ENCODE results near the gene MMP15.

GRCh38 chr16:57982385-57982784, 43.2 kb upstream of the MMP15 start:
- TF ChIP-seq POLR2AphosphoS5 (IDR thresholded peaks at IDR 0.05), result no peak
- no peak for TF ChIP-seq CTCF (IDR thresholded peaks at IDR 0.05)
- TF ChIP-seq EP300 (IDR thresholded peaks at IDR 0.05; ENCODE audit: low read depth), result no peak

Data from transverse colon (tissue), 4 donors.